GM13977 (cell line): ENCODE measurements around the gene SF1.

Experiments used
- DNase-seq: peaks from one replicate; pipeline ENCODE4 v3.0.0; 2012; ENCODE audit warnings: low spot score
- in situ Hi-C: fragments of 300-500 bp; cut with MboI; formaldehyde crosslinking; loops from one replicate; pipeline ENCODE4 v1.12.0; 2022; ENCODE audit warnings: low sequenced_read_pairs, low pct_unique_long_range_greater_than_20kb, mixed read lengths, inconsistent platforms; ENCODE audit not compliant: unreplicated experiment
- TF ChIP-seq, protein P1 (sequence below): IDR thresholded peaks from 2 replicates; pipeline ENCODE4 v1.5.1; 2012; ENCODE audit warnings: mild to moderate bottlenecking, control low read depth; ENCODE audit not compliant: insufficient read depth; ENCODE audit errors: extremely low read depth, missing control alignments

The SF1 gene

DNA sequence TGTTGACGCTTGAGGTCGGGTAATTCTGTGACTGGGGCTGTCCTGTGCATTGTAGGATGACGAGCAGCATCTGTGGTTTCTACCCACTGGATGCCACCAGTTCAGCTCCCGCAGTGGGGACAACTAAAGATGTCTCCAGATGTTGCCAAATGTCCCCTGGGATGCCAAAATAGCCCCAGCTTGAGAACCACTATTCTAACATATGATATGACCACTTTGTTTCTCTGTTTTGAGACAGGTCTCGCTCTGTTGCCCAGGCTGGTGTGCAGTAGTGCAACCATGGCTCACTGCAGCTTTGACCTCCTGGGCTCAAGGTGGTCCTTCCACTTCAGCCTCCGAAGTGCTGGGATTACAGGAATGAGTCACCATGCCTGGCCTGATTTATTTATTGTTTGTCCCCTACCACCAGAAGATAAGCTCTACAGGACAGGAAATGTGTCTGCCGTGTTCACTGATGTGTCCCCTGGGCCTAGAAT lies 36.4 kb upstream of the SF1 start:
- in situ Hi-C loops = no loop called here
- TF ChIP-seq, protein P1, sequence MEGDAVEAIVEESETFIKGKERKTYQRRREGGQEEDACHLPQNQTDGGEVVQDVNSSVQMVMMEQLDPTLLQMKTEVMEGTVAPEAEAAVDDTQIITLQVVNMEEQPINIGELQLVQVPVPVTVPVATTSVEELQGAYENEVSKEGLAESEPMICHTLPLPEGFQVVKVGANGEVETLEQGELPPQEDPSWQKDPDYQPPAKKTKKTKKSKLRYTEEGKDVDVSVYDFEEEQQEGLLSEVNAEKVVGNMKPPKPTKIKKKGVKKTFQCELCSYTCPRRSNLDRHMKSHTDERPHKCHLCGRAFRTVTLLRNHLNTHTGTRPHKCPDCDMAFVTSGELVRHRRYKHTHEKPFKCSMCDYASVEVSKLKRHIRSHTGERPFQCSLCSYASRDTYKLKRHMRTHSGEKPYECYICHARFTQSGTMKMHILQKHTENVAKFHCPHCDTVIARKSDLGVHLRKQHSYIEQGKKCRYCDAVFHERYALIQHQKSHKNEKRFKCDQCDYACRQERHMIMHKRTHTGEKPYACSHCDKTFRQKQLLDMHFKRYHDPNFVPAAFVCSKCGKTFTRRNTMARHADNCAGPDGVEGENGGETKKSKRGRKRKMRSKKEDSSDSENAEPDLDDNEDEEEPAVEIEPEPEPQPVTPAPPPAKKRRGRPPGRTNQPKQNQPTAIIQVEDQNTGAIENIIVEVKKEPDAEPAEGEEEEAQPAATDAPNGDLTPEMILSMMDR = no peak

DNA sequence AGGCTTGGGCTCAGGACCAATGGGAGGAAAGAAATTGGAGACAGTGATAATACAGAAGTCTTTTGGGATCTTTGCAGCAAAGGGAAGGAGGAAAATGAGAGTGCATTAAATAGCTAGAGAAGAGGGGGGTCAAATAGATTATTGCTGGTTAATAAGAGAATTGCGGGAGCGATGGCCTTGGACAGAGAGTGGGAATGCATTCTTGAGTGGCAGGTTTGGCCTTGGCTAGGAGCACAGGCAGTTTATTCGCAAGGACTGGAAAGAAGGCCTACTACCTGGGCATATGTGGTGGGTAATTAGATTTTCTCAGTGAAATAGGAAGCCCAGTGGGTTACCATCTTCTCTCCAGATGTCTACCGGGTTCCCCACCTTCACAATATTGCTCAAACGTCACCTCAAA lies 35.5 kb upstream of the SF1 start:
- in situ Hi-C loops = no loop called here
- TF ChIP-seq, protein P1 = no peak
- DNase-seq = no peak

More for the DNA sequence above, 36.4 kb upstream of the SF1 start:
- no peak for DNase-seq

DNA sequence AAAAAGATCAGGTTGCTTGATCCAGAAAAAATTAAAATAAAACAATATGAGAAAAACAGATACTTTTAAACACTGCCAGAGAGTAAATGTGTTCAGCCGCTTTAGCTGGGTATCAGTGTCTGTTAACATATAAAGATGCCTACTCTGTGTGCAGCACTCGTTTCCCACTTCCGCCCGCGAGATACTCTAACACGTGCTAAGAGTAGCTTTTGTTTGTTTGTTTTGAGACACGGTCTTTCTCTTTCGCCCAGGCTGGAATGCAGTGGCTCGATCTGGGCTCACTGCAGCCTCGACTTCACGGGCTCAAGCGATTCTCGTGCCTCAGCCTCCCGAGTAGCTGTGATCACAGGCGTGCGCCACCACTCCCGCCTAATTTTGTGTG lies 32.5 kb upstream of the SF1 start:
- DNase-seq = peak; percentile 55
- in situ Hi-C loops = no loop called here
- TF ChIP-seq, protein P1 = no peak

DNA sequence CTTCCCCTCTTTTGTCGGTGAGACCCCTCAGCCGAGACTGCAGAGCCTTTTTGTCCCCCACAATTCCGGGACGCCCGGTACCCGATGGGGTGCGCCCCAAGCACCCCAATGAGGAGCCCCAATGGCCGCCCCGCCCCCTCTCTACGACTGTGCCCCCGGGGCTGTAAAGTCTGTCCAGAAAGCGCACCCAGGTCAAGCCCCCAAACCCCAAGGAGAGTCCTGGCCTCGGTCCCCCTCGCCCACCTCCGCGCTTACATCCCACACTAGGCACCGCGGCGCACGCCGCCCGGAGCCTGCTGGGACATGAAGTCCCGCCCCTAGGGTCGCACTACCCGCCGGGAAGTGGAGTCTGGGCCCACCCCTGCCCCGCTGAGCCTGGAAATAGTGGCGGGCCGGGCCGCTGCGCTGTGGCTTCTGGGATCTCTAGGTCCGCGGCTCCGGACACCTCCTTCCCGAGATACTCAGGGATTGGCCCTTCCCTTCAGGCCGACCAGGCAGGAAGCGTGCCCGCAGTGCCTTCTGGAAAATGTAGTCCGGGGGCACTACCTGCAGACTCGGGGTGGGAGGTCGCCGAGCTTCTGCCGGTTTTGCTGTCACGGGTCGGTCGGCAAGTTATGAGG lies 32.0 kb upstream of the SF1 start, which contains the start of gene MEN1:
TSS of gene MEN1 (minus strand) at position 281 of the 620 bp plus-strand sequence. CDS start 442 bp downstream, outside the sequence.
- in situ Hi-C loops = no loop called here
- peak; percentile 92 for DNase-seq
- TF ChIP-seq, protein P1 = no peak

DNA sequence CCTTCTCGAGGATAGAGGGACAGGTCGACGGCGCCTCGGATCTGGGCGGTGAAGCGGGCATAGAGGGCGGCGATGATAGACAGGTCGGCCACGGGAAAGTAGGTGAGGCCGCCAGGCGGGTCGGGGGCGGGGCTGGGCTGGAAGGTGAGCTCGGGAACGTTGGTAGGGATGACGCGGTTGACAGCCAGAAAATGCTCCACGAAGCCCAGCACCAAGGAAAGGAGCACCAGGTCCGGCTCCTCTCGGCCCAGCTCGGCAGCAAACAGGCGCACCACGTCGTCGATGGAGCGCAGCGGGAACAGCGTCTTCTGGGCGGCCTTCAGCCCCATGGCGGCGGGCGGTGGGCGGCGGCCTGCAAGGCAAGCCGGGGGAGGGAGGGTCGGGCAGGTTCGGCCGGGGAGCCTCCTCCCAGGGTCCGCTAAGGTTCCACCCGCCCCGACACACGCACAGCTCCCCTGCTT lies 31.5 kb upstream of the SF1 start:
- peak; percentile 62 for DNase-seq
- in situ Hi-C loops = no loop called here
- TF ChIP-seq, protein P1 = no peak

DNA sequence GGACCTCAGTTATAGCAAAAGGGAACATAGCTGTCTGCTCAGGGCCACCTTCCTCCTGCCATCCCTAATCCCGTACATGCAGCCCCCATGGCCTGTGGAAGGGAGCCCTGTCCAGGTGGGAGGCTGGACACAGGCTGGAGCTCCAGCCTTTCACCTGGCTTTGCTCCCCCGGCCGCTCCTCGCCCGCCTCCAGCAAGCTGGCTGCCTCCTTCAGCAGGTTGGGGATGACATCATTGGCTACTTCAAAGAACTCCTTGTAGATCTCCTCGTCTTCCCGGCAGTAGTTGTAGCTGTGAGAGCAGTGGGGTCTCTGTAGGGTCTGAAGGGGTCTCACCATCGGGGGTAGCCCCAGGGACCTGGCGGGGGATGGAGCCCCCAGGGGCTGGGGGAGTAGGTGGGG lies 27.1 kb upstream of the SF1 start:
- in situ Hi-C loops = no loop called here
- TF ChIP-seq, protein P1 = no peak
- no peak for DNase-seq
